Cardiac fibroblast (primary cell): ENCODE measurements around the gene ZNF135.

Experiments used
- DNase-seq, 2 donors: peaks; one replicate each; pipeline versions ENCODE4 v3.0.0 to v3.0.0-alpha.2; 2010; ENCODE audit warnings: low read depth in 2 of 2
- H3K4me3 ChIP-seq, 2 donors: replicated peaks in 1 of 2; 1 replicate in 1 of 2; 2 replicates in 1 of 2; pipeline ENCODE4 v1.5.1; 2011; ENCODE audit warnings: low read depth in 2 of 2, low read length in 2 of 2, mild to moderate bottlenecking in 2 of 2, moderate library complexity in 1 of 2
- CTCF ChIP-seq: IDR thresholded peaks from one replicate; pipeline ENCODE4 v1.5.1; 2011; ENCODE audit warnings: low read depth, mild to moderate bottlenecking, low read length, inconsistent platforms

The ZNF135 gene

GRCh38 chr19:58059003-58059670 is at the start of gene ZNF135:
Gene ZNF135 (plus strand): TSS chr19:58059282. CDS start chr19:58060003, 721 bp downstream.
- peak within 1 kb of the TSS; percentile 51 to 53 for H3K4me3 ChIP-seq
- DNase-seq = peak; percentile 82 to 84
- TF ChIP-seq CTCF = no peak

- no peak for DNase-seq
- no peak for TF ChIP-seq CTCF
- peak overlapping the region; percentile 24 to 46 for H3K4me3 ChIP-seq
These were observed 49.8 kb upstream of the ZNF135 start for GRCh38 chr19:58009301-58009665.

GRCh38 chr19:58009666-58010301 is 49.3 kb upstream of the ZNF135 start:
- no peak for TF ChIP-seq CTCF
- peak overlapping the region; percentile 42 to 46 for H3K4me3 ChIP-seq
- peak; percentile 85 to 87 for DNase-seq

- no peak for DNase-seq
- H3K4me3 ChIP-seq = no peak overlapping the region
- no peak for TF ChIP-seq CTCF
These were observed 48.6 kb upstream of the ZNF135 start for GRCh38 chr19:58010507-58010906.

- no peak for TF ChIP-seq CTCF
- H3K4me3 ChIP-seq = no peak overlapping the region
- DNase-seq = no peak
These were observed 44.9 kb upstream of the ZNF135 start for GRCh38 chr19:58014141-58014540.

GRCh38 chr19:58020129-58020528 is 39.0 kb upstream of the ZNF135 start:
- H3K4me3 ChIP-seq = no peak overlapping the region
- DNase-seq = no peak
- TF ChIP-seq CTCF = no peak
